Dedifferentiated amniotic fluid mesenchymal stem cell (primary cell): ENCODE data around the gene RBM4B.
"Not testable (repeated sequence)": the region's sequence is repeated elsewhere in the genome, so short reads cannot be mapped to it uniquely, and the experiment has no call there.

Source experiments
- DNase-seq: peaks from one replicate; pipeline ENCODE4 v3.0.0-alpha.2; 2016; ENCODE audit errors: extremely low spot score

The RBM4B gene

GRCh38 chr11:66677599-66678375 is at the start of gene RBM4B:
RBM4B (minus strand) TSS chr11:66677887; CDS start chr11:66677079, 808 bp downstream.
- DNase-seq = peak; percentile 94

DNA sequence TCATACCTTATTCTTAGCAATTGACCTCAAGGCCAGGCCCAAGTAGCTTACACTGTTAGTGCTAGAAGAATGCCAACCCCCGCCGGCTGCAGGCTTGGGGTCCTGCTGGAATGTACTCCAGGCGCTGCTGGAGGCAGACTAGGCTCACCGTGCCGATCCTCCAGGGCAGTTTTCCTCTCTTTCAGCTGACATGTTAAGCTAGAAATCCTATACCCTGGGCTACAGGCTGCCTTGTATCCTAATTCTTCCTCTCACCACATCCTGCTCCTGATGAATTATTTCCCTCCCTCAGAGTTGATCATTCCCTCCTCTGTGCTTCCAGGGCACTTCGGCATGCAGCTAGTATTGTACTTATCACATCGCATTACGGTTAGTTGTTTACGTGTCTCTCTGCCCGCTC is 48.0 kb upstream of the RBM4B start:
- no peak for DNase-seq

- no peak for DNase-seq
Measured at GRCh38 chr11:66725114-66725513, 47.4 kb upstream of the RBM4B start.

DNA sequence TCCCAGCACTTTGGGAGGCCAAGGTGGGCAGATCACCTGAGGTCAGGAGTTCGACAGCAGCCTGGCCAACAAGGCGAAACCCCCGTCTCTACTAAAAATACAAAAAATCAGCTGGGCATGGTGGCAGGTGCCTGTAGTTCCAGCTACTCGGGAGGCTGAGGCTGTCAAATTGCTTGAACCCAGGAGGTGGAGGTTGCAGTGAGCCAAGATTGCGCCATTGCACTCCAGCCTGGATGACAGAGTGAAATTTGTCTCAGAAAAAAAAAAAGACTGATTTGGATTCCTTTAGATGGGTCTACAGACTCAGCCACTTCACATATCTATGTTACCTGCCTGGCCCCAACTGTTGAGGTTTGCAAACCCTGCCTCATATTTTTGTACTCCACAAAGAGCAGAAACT is 46.5 kb upstream of the RBM4B start:
- not testable (repeated sequence) for DNase-seq

GRCh38 chr11:66723693-66724092 is 46.0 kb upstream of the RBM4B start:
- DNase-seq = no peak

DNA sequence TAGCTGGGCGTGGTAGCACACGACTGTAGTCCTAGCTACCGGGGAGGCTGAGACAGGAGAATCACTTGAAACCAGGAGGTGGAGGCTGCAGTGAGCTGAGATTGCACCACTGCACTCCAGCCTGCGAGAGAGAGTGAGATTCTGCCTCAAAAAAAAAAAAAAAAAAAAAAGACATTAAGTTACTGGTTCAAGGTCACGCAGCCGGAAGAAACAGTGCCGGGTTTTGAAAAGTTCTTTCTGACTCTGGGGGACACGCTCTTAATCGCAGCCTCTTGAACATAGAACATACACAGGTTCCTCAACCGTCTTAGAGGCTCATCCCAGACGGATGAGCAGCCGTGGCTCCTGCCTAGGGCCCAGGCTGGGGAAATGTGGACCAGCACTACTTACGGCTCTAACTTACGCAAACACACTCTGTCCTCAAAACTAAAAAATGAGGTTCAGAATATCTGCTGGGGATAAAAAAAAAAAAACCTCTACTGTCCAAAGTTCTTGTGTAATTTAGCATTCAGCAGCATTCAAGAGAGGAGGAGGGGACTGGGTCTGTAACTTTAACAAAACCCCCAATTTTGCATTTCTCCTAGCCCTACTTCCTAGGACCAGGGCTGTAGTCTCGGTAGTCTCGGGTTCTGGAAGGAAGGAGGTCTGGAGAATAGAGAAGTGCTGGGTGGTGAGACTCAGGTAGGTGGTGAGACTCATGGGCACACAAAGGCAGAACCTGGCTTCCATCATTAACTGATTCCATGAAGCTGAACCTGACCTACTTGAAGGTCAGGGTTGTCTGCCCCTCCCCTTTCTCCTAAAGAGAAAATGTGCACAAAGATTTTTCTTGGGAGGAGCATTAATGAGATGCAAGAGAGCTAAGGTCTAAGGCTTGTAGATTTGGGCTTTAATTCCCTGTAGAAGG is 45.3 kb upstream of the RBM4B start:
- no peak for DNase-seq

GRCh38 chr11:66721939-66722338 is 44.3 kb upstream of the RBM4B start:
- DNase-seq = no peak

GRCh38 chr11:66720899-66721470 is 43.3 kb upstream of the RBM4B start:
- no peak for DNase-seq

GRCh38 chr11:66720223-66720898 is 42.7 kb upstream of the RBM4B start:
- DNase-seq = no peak

DNA sequence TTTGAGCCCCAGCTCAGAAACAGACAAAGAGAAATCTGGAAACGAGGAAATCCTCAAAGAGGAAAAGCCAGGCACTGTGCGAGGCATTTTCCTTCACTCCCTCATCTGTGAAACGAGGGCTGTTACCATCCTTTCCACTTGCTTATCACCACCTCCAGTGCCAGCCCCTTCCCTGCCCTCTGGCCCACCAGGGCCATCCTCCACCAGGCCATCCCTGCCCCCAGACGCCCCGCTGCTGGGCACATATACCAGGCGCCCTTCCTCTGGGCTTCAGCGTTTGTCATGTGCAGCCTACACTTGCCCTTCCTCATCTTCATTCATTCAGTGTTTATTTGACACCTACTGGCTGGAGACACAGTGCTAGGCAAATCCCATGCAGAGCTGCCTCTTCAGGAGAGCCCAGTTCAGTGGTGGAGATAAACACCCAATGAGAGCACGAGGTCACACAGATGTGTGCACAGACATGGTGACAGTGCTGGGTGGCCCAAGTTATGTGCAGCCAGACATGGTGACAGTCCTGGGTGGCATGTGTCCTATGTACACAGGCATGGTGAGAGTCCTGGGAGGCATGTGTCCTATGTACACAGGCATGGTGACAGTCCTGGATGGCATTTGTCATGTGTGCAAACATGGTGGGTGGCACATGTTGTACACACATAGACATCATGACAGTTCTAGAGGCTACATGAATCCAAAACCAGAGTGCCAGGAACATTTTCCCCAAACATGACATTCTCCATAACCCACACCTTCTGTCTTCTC is 41.6 kb upstream of the RBM4B start:
- no peak for DNase-seq

GRCh38 chr11:66718320-66718971 is 40.8 kb upstream of the RBM4B start:
- DNase-seq = no peak

DNA sequence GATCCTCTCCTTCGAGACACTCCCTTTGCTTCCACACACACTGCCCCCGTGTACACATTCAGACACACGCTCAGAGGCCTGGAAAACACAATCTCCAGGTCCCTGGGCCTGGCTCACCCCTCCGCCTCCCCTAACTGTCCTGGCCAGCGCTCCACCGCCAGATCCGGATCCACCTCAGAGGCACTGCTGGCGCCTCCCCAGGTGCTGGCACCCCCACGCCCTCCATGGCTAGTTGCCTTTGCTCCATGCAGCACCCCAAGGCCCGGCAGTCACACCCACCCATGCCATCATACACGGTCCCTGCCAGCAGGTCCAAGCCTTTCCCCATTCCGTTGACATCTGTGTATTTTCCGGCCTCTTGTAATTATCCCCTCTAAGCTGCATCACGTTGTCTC is 40.2 kb upstream of the RBM4B start:
- no peak for DNase-seq

- DNase-seq = no peak
Measured at GRCh38 chr11:66716996-66717395, 39.3 kb upstream of the RBM4B start.

GRCh38 chr11:66715346-66716085 is 37.8 kb upstream of the RBM4B start:
- no peak for DNase-seq

GRCh38 chr11:66713746-66714480 is 36.2 kb upstream of the RBM4B start:
- no peak for DNase-seq

DNA sequence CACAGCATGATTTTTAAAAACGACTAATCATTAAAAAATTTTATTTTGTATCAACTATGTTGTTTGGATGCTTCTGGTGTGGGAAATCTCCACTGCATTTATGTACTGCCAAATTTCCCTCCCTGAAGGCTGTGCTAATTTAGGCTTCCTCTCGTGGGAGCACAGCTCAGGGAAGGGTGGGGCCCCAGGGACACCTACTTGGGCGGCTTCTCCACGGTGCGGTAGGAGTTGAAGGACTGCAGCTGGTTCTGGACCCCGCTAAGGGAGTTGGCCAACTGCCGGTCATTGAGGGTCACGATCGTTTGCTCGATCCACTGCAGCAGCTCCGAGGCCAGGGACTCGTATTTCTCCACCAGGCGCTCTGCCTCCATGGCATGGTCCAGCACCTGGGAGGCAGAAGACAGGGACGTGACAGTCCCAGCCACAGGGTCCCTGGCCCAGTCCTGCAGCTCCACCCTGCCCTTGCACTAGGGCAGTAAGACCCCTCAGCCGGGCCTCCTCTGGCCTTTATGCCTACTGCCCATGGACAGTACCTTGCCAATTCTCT is 32.8 kb upstream of the RBM4B start:
- DNase-seq = no peak

DNA sequence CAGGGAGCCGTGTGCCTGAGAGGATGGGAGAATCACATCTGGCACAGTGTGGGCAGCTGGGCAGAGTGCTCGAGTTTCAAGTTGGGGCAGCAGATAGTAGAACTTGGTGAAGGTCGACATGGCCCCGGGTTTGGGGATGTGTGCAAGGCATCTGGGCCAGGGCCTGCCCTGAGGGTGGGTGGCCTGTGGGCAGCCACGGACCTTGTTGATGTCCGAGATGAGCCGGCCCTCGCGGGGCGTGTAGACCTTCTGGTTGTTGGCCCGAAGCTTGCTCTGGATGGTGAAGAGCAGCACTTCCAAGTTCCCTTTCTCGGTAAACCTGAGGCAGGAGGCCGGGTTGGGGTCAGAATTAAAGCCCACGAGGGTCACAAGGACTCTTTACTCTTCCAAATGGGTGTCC is 31.0 kb upstream of the RBM4B start:
- no peak for DNase-seq

- no peak for DNase-seq
Measured at GRCh38 chr11:66708094-66708493, 30.4 kb upstream of the RBM4B start.

DNA sequence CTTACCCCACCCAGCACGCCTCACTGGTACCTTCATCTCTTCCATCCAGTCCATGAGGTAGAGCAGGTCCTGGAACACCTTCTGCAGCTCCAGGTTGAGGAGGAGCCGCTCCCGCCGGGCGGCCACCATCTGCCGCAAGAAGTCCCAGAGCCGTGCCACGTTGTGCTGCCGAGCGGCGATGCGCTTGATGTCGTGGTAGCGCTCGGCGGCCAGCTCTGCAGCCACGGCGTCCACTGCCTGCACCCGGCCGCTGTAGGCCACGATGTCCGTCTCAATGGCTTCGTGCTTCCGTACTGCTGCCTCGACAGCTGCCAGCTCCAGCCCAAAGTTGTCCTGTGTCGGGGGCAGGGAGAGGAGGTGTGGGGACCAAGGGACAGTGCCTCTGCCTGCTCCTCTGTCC is 29.8 kb upstream of the RBM4B start:
- DNase-seq = no peak
